ENCODE data around the gene FARP1. TPM values are rescaled to one million over a fixed set of nuclear protein-coding genes. Genes with fewer than 3 reads are reported as not detected.

FARP1 gene
- total and polyA plus RNA-seq, 2 of the 13 experiments (the other 11 are each of a cell fraction or from before 2014, with no cell fraction given) = 70.6 to 126 TPM

GRCh38 chr13:98246538-98247172, 103.8 kb downstream of the FARP1 start (continued):
- TF ChIP-seq RNF2 (conservative IDR thresholded peaks at IDR 0.05; ENCODE audit: low read depth) = no peak
- TF ChIP-seq ZNF329 (CRISPR knock-in tag; IDR thresholded peaks at IDR 0.05; ENCODE audit: low read depth) = no peak
- TF ChIP-seq ZNF569 (CRISPR knock-in tag; IDR thresholded peaks at IDR 0.05; ENCODE audit: borderline replicate concordance) = no peak
- no peak for TF ChIP-seq HMG20A (CRISPR knock-in tag; IDR thresholded peaks at IDR 0.05; ENCODE audit: borderline replicate concordance)
- TF ChIP-seq POLR2AphosphoS5 (IDR thresholded peaks at IDR 0.05; ENCODE audit: low read depth, low read length) = no peak
- TF ChIP-seq CBX5 (CRISPR knock-in tag; IDR thresholded peaks at IDR 0.05; ENCODE audit: borderline replicate concordance) = no peak; the same call in 1 of the 2 replicates
- TF ChIP-seq FOSL2 (CRISPR knock-in tag; IDR thresholded peaks at IDR 0.05) = peak; percentile 66
- no peak for TF ChIP-seq SATB2 (CRISPR knock-in tag; IDR thresholded peaks at IDR 0.05)
- TF ChIP-seq ZNF510 (CRISPR knock-in tag; IDR thresholded peaks at IDR 0.05; ENCODE audit: low read depth) = 0 out of 2 replicates have a peak, but pooled peaks have one; percentile 46
- TF ChIP-seq, protein P1, sequence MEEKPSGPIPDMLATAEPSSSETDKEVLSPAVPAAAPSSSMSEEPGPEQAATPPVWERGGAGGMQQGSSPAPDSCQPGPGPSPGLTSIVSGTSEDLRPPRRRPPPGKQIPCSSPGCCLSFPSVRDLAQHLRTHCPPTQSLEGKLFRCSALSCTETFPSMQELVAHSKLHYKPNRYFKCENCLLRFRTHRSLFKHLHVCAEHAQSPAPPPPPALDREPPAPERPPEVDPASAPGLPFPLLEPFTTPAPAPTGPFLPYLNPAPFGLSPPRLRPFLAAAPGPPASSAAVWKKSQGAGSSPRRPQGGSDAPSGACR (CRISPR knock-in tag; IDR thresholded peaks at IDR 0.05) = 0 out of 2 replicates have a peak, but pooled peaks have one; percentile 33
- no peak for TF ChIP-seq HOXA7 (CRISPR knock-in tag; IDR thresholded peaks at IDR 0.05)
- TF ChIP-seq RARA (CRISPR knock-in tag; IDR thresholded peaks at IDR 0.05) = 0 out of 2 replicates have a peak, but pooled peaks have one; percentile 23
- TF ChIP-seq ZNF460 (CRISPR knock-in tag; IDR thresholded peaks at IDR 0.05; ENCODE audit: borderline replicate concordance) = no peak
- no peak for TF ChIP-seq ZNF749 (CRISPR knock-in tag; IDR thresholded peaks at IDR 0.05; ENCODE audit: borderline replicate concordance)
- TF ChIP-seq SOX6 (IDR thresholded peaks at IDR 0.05) = no peak
- TF ChIP-seq SOX6 (CRISPR knock-in tag; IDR thresholded peaks at IDR 0.05) = peak; percentile 98
- no peak for TF ChIP-seq TCF7L2 (IDR thresholded peaks at IDR 0.05; ENCODE audit: low read depth, low read length)
- no peak for TF ChIP-seq ZNF776 (CRISPR knock-in tag; IDR thresholded peaks at IDR 0.05)
- no peak for TF ChIP-seq ZBTB7A (CRISPR knock-in tag; IDR thresholded peaks at IDR 0.05)
- no peak for TF ChIP-seq CAMTA2 (CRISPR knock-in tag; IDR thresholded peaks at IDR 0.05; ENCODE audit: borderline replicate concordance)
- no peak for TF ChIP-seq SRSF9 (IDR thresholded peaks at IDR 0.05; ENCODE audit: borderline replicate concordance, insufficient read depth, low read depth, low read length, poor library complexity, severe bottlenecking)
- no peak for TF ChIP-seq GATA4 (IDR thresholded peaks at IDR 0.05; ENCODE audit: borderline replicate concordance, low read depth)
- peak; percentile 49; the same call in 1 of the 2 replicates for TF ChIP-seq ESRRA (CRISPR knock-in tag; IDR thresholded peaks at IDR 0.05; ENCODE audit: low read depth)
- TF ChIP-seq SKIL (CRISPR knock-in tag; IDR thresholded peaks at IDR 0.05; ENCODE audit: borderline replicate concordance) = no peak
- TF ChIP-seq ZNF383 (CRISPR knock-in tag; IDR thresholded peaks at IDR 0.05; ENCODE audit: borderline replicate concordance) = no peak
- TF ChIP-seq ZSCAN12 (CRISPR knock-in tag; IDR thresholded peaks at IDR 0.05) = no peak
- peak; percentile 19; the same call in 1 of the 2 replicates for TF ChIP-seq ZNF772 (CRISPR knock-in tag; IDR thresholded peaks at IDR 0.05)

Data from HepG2 (cell line).